Measurements from ENCODE around the gene PHACTR2. TPM values are rescaled to one million over a fixed set of nuclear protein-coding genes. Genes with fewer than 3 reads are reported as not detected.
"Not testable (repeated sequence)": the region's sequence is repeated elsewhere in the genome, so short reads cannot be mapped to it uniquely, and the experiment has no call there.

PHACTR2 gene
- total RNA-seq, 1 donor = 51.4 TPM

GRCh38 chr6:143647191-143647590 lies 30.6 kb upstream of the PHACTR2 start:
- H3K4me3 ChIP-seq (ENCODE audit: low read depth, low read length) = no peak overlapping the region
- TF ChIP-seq, protein P1, sequence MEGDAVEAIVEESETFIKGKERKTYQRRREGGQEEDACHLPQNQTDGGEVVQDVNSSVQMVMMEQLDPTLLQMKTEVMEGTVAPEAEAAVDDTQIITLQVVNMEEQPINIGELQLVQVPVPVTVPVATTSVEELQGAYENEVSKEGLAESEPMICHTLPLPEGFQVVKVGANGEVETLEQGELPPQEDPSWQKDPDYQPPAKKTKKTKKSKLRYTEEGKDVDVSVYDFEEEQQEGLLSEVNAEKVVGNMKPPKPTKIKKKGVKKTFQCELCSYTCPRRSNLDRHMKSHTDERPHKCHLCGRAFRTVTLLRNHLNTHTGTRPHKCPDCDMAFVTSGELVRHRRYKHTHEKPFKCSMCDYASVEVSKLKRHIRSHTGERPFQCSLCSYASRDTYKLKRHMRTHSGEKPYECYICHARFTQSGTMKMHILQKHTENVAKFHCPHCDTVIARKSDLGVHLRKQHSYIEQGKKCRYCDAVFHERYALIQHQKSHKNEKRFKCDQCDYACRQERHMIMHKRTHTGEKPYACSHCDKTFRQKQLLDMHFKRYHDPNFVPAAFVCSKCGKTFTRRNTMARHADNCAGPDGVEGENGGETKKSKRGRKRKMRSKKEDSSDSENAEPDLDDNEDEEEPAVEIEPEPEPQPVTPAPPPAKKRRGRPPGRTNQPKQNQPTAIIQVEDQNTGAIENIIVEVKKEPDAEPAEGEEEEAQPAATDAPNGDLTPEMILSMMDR (IDR thresholded peaks at IDR 0.05; ENCODE audit: insufficient read depth, low read depth, low read length) = no peak
- DNase-seq (ENCODE audit: low read depth) = no peak

DNA sequence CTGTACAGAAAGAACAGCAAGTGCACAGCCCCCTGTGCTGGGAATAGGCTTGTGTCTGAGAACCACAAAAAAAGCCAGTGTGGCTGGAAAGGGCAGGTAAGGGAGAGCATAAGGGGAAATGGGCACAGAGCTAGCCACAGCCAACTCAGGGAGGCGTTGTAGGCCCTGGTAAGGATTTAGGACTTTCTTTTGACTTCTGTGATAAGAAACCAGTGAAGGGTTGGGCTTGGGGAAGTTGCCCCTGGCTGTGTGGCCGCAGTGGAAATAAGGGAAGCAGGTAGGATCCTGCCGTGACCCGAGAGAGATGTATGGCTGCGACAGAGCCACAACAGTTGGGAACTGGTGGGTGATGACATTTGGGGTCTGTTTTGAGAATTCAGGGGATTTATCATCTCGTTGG lies 30.0 kb upstream of the PHACTR2 start:
- TF ChIP-seq, protein P1 (IDR thresholded peaks at IDR 0.05; ENCODE audit: insufficient read depth, low read depth, low read length) = no peak
- no peak for DNase-seq (ENCODE audit: low read depth)
- H3K4me3 ChIP-seq (ENCODE audit: low read depth, low read length) = no peak overlapping the region

DNA sequence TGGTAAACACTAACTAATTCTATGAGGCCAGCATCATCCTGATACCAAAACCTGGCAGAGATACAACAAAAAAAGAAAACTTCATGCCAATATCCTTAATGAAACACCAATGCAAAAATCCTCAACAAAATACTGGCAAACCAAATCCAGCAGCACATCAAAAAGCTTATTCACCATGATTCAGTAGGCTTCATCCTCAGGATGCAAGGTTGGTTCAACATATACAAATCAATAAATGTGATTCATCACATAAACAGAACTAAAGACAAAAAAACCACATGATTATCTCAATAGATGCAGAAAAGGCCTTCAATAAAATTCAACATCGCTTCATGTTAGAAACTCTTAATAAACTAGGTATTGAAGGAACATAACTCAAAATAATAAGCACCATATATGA lies 28.4 kb upstream of the PHACTR2 start:
- not testable (repeated sequence) for DNase-seq (ENCODE audit: low read depth); H3K4me3 ChIP-seq (ENCODE audit: low read depth, low read length)

GRCh38 chr6:143651328-143651727 lies 26.4 kb upstream of the PHACTR2 start:
- not testable (repeated sequence) for DNase-seq (ENCODE audit: low read depth)

DNA sequence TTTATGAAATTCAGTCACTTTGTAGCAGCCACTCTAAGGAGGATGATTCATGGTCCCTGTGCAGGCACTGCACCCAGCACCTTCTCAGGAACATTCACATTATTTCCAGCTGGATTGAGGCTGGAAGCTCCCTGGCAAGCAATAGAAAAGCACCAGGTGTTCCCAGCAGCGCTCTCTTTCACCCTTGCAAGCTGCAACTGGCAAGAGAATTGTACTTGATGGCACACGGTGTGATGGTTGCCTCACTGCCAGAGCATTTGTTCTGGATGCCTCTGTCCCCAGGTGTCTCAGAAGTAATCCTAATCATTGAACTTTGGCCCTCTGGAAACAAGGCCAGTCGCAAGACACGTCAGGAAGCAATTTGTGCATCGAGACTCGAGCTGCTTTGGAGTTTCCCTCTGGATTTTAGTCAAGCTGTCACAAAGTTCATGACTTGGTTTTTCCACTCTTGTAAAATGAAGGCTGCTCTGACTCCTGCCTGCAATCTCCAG lies 24.9 kb upstream of the PHACTR2 start:
- no peak for DNase-seq (ENCODE audit: low read depth)

More at GRCh38 chr6:143651328-143651727, 26.4 kb upstream of the PHACTR2 start:
- not testable (repeated sequence) for H3K4me3 ChIP-seq (ENCODE audit: low read depth, low read length)

GRCh38 chr6:143655541-143655940 lies 22.2 kb upstream of the PHACTR2 start:
- H3K4me3 ChIP-seq (ENCODE audit: low read depth, low read length) = no peak overlapping the region
- TF ChIP-seq, protein P1 (IDR thresholded peaks at IDR 0.05; ENCODE audit: insufficient read depth, low read depth, low read length) = no peak
- no peak for DNase-seq (ENCODE audit: low read depth)

More for the DNA sequence above, 24.9 kb upstream of the PHACTR2 start:
- TF ChIP-seq, protein P1 (IDR thresholded peaks at IDR 0.05; ENCODE audit: insufficient read depth, low read depth, low read length) = no peak
- no peak overlapping the region for H3K4me3 ChIP-seq (ENCODE audit: low read depth, low read length)

- TF ChIP-seq, protein P1 (IDR thresholded peaks at IDR 0.05; ENCODE audit: insufficient read depth, low read depth, low read length) = no peak
These were observed 21.7 kb upstream of the PHACTR2 start for GRCh38 chr6:143656026-143656425.

GRCh38 chr6:143657809-143658208 lies 20.0 kb upstream of the PHACTR2 start:
- no peak overlapping the region for H3K4me3 ChIP-seq (ENCODE audit: low read depth, low read length)
- DNase-seq (ENCODE audit: low read depth) = no peak
- TF ChIP-seq, protein P1 (IDR thresholded peaks at IDR 0.05; ENCODE audit: insufficient read depth, low read depth, low read length) = no peak

More at GRCh38 chr6:143656026-143656425, 21.7 kb upstream of the PHACTR2 start:
- H3K4me3 ChIP-seq (ENCODE audit: low read depth, low read length) = no peak overlapping the region
- DNase-seq (ENCODE audit: low read depth) = no peak

DNA sequence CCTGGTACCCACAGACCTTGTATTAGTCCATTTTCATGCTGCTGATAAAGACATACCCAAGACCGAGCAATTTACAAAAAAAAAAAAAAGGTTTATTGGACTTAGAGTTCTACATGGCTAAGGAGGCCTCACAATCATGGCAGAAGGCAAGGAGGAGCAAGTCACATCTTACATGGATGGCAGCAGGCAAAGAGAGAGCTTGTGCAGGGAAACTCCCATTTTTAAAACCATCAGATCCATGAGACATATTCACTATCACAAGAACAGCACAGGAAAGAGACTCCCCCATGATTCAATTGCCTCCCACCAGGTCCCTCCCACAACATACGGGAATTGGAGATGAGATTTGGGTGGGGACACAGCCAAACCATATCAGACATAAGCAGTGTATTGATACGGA lies 17.6 kb upstream of the PHACTR2 start:
- not testable (repeated sequence) for DNase-seq (ENCODE audit: low read depth); H3K4me3 ChIP-seq (ENCODE audit: low read depth, low read length)
